Activated T-helper 17 cell treated with anti-CD3 and anti-CD28 coated beads, Interleukin-2, amount 50 U/mL, for 72 hours (primary cell): ENCODE results near the gene ZNF835. TPM values are rescaled to one million over a fixed set of nuclear protein-coding genes. Genes with fewer than 3 reads are reported as not detected.
"Not testable (repeated sequence)": the region's sequence is repeated elsewhere in the genome, so short reads cannot be mapped to it uniquely, and the experiment has no call there.

ENCODE experiments used
- ATAC-seq: fragments of 150-1000 bp; cut with Tn5 transposase; replicated peaks from 2 replicates; pipeline ENCODE4 v1.10.0; 2021; ENCODE audit warnings: mild to moderate bottlenecking, moderate library complexity
- H3K27ac Mint-ChIP-seq: one replicate; pipeline ENCODE4 v1.8.0; 2022; ENCODE audit warnings: mixed read lengths
- H3K27me3 Mint-ChIP-seq: one replicate; pipeline ENCODE4 v1.8.0; 2022; ENCODE audit warnings: mixed read lengths
- H3K36me3 Mint-ChIP-seq: one replicate; pipeline ENCODE4 v1.8.0; 2022; ENCODE audit warnings: low read depth, mild to moderate bottlenecking, mixed read lengths
- H3K4me1 Mint-ChIP-seq: one replicate; pipeline ENCODE4 v1.8.0; 2022; ENCODE audit warnings: mixed read lengths
- H3K4me3 Mint-ChIP-seq: one replicate; pipeline ENCODE4 v1.8.0; 2022; ENCODE audit warnings: mild to moderate bottlenecking, mixed read lengths
- H3K9me3 Mint-ChIP-seq: one replicate; pipeline ENCODE4 v1.8.0; 2022; ENCODE audit warnings: mixed read lengths
- total RNA-seq, 2 donors: library from RNA; stranded (reverse); gene quantifications; one replicate each; pipeline ENCODE4 v1.2.3, GENCODE V29; 2022

Gene ZNF835
- total RNA-seq, 2 donors from 2014 or later, result 1.3 to 2.5 TPM

- Mint-ChIP-seq H3K36me3 (no peaks in the 10 kb centered on the region), H3K27me3 (no peaks in the 10 kb centered on the region), H3K4me3 (no peak overlapping the region), H3K9me3 (peaks cover 14% of the 10 kb centered on the region), H3K27ac (no peak overlapping the region), H3K4me1 (no peaks in the 10 kb centered on the region)
- ATAC-seq, result no peak
Observed at GRCh38 chr19:56678205-56678604, 6.6 kb upstream of the ZNF835 start.

- not testable (repeated sequence) for H3K27me3 Mint-ChIP-seq, H3K27ac Mint-ChIP-seq, H3K4me1 Mint-ChIP-seq, H3K36me3 Mint-ChIP-seq, H3K9me3 Mint-ChIP-seq, H3K4me3 Mint-ChIP-seq, ATAC-seq
Observed at GRCh38 chr19:56672610-56673009, 1.1 kb upstream of the ZNF835 start.

DNA sequence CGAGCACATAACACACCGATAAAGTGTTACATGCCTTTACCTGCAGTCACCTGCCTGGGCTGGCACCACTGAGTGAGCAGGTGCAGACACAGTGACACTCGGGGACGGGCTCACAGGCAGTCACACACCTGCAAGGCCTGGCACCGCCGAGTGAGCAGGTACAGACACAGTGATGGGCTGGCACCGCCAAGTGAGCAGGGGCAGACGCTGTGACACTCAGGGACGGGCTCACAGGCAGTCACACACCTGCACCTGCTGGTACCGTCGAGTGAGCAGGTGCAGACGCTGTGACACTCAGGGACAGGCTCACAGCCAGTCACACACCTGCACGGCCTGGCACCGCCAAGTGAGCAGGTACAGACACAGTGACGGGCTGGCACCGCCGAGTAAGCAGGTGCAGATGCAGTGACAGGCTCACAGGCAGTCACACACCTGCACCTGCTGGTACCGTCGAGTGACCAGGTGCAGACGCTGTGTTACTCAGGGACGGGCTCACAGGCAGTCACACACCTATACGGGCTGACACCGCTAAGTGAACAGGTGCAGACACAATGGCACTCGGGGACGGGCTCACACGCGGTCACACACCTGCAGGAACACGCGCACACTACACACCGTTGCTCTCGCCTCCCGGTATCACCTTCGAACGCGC is 470 bp downstream of the ZNF835 start:
- ATAC-seq, result peak; percentile 46
- no peaks in the 10 kb centered on the region for H3K27me3 Mint-ChIP-seq
- no peaks in the 10 kb centered on the region for H3K9me3 Mint-ChIP-seq
- peaks cover 5% of the 10 kb centered on the region for H3K36me3 Mint-ChIP-seq
- H3K27ac Mint-ChIP-seq, result peak overlapping the region; percentile 84
- H3K4me3 Mint-ChIP-seq, result peak overlapping the region; percentile 90
- peaks cover 7% of the 10 kb centered on the region for H3K4me1 Mint-ChIP-seq

GRCh38 chr19:56670401-56670960 is 1.1 kb downstream of the ZNF835 start:
- no peaks in the 10 kb centered on the region for H3K9me3 Mint-ChIP-seq
- peak overlapping the region; percentile 90 for H3K4me3 Mint-ChIP-seq
- no peak overlapping the region for H3K27ac Mint-ChIP-seq
- peaks cover 5% of the 10 kb centered on the region for H3K36me3 Mint-ChIP-seq
- H3K4me1 Mint-ChIP-seq, result peaks cover 7% of the 10 kb centered on the region
- H3K27me3 Mint-ChIP-seq, result no peaks in the 10 kb centered on the region
- no peak for ATAC-seq

DNA sequence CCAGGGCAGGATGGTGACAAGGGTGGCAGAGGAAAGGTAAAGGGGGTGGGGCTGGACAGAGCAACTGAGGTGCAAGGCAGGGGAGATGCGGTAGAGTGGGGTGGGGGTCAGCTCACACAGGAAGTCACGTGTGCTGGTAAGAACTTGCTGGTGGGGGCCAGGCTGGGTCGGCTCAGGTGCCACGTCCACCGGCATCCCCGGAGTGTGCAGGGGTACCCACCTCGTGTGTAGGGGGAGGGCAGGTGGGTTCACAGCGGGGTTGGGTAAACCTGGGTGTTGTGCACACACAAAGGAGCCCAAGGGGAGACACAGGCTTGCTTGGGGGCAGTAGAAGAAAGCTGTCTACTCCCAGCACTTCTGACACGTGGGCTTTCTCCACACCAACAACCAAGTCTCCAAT is 2.9 kb downstream of the ZNF835 start:
- Mint-ChIP-seq H3K36me3 (peaks cover 16% of the 10 kb centered on the region), H3K4me1 (peaks cover 7% of the 10 kb centered on the region)
- ATAC-seq, result no peak

DNA sequence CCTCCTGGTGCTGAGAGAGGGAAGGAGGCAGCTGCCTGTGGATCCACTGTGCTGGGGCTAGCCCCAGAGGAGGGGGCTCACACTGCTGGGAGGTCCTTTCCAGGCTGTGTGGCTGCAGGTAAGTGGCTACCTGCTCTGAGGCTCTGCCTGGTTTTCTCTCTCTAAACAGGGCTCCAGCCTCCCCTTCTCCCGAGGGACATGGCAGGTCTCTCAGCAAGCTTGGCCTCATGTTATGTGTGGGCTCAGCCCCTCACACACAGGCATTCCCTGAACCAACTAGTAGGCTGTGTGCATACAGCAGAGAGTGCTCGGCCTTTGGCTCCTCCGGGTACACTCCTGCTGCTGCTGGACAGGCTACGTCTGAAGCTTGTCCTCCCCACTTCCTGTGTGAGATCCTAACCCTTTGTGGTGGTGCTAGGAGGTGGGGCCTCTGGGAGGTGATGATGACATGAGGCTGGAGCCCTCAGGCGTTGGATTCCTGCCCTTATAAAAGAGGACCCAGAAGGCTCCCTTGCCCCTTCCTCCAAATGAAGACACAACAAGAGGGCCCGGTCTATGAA is 4.2 kb downstream of the ZNF835 start:
- no peak overlapping the region for H3K27ac Mint-ChIP-seq
- H3K27me3 Mint-ChIP-seq, result no peaks in the 10 kb centered on the region
- H3K4me1 Mint-ChIP-seq, result peaks cover 7% of the 10 kb centered on the region
- H3K36me3 Mint-ChIP-seq, result peaks cover 21% of the 10 kb centered on the region
- H3K9me3 Mint-ChIP-seq, result no peaks in the 10 kb centered on the region
- ATAC-seq, result no peak
- no peak overlapping the region for H3K4me3 Mint-ChIP-seq

More for the DNA sequence above, 2.9 kb downstream of the ZNF835 start:
- no peak overlapping the region for H3K27ac Mint-ChIP-seq
- H3K4me3 Mint-ChIP-seq, result no peak overlapping the region
- H3K27me3 Mint-ChIP-seq, result no peaks in the 10 kb centered on the region
- H3K9me3 Mint-ChIP-seq, result no peaks in the 10 kb centered on the region

GRCh38 chr19:56664511-56664910 is 7.0 kb downstream of the ZNF835 start:
- no peaks in the 10 kb centered on the region for H3K4me1 Mint-ChIP-seq
- no peaks in the 10 kb centered on the region for H3K9me3 Mint-ChIP-seq
- peaks cover 21% of the 10 kb centered on the region for H3K36me3 Mint-ChIP-seq
- H3K4me3 Mint-ChIP-seq, result no peak overlapping the region
- H3K27ac Mint-ChIP-seq, result no peak overlapping the region
- no peaks in the 10 kb centered on the region for H3K27me3 Mint-ChIP-seq
- no peak for ATAC-seq

GRCh38 chr19:56663931-56664500 is 7.5 kb downstream of the ZNF835 start:
- no peak for ATAC-seq
- no peaks in the 10 kb centered on the region for H3K27me3 Mint-ChIP-seq
- peaks cover 19% of the 10 kb centered on the region for H3K36me3 Mint-ChIP-seq
- peaks cover 3% of the 10 kb centered on the region for H3K9me3 Mint-ChIP-seq
- no peak overlapping the region for H3K4me3 Mint-ChIP-seq
- no peaks in the 10 kb centered on the region for H3K4me1 Mint-ChIP-seq
- H3K27ac Mint-ChIP-seq, result no peak overlapping the region

DNA sequence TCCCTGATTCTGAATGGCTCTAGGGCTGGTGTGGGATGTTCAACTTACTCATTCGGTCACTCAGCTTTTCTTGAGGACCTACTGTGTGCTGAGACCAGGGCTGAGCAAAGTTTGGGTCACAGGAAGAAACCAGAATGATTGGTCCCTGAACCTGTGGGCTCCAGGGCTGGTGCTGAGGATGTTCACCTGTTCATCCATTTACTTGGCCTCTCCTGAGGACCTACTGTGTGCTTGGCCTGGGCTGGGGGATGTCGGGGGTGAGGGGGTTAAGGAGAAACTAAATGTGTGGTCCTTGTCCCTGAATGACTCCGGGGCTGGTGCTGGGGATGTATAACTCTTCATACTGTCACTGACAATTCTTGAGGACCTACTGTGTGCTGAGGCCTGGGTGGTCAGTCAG is 10.3 kb downstream of the ZNF835 start:
- ATAC-seq, result no peak
- no peaks in the 10 kb centered on the region for H3K27me3 Mint-ChIP-seq
- peaks cover 16% of the 10 kb centered on the region for H3K36me3 Mint-ChIP-seq
- H3K27ac Mint-ChIP-seq, result no peak overlapping the region
- H3K9me3 Mint-ChIP-seq, result peaks cover 10% of the 10 kb centered on the region
- no peak overlapping the region for H3K4me3 Mint-ChIP-seq
- no peaks in the 10 kb centered on the region for H3K4me1 Mint-ChIP-seq

DNA sequence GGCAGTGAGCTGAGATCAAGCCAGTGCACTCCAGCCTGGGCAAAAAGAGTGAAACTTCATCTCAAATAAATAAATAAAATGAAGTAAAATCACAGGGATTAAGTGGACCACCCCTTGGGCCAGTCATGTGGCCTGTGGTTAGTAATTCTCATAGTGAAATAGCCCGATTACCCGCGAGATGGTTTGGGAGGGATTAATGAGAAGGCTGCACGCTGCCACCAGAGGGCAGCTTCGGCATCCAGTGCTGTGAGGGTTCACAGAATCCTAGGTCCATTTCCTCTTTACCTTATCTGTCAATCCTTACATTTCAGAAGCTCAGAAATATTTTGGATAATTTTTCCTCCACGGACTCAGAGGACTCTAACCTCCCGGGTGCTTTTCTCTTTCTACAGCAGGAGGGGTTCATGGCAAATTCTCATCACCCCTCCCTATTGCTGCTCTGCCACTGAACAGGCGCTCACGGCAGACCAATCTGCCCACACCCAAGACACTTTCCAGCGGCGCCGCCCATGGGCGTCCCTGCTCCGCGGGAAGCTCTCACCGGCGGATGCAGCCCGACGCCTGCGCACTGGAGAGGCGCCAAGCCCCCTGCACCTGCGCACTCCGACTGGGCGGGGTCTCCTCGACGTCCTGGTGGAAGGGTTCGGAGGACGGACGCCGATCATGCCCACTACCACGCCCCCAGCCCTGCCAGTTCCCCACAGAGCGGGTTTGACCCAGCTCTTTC is 11.0 kb downstream of the ZNF835 start:
- Mint-ChIP-seq H3K9me3 (peaks cover 11% of the 10 kb centered on the region), H3K4me3 (no peak overlapping the region), H3K27ac (no peak overlapping the region), H3K4me1 (no peaks in the 10 kb centered on the region), H3K27me3 (no peaks in the 10 kb centered on the region), H3K36me3 (peaks cover 16% of the 10 kb centered on the region)
- ATAC-seq, result no peak

DNA sequence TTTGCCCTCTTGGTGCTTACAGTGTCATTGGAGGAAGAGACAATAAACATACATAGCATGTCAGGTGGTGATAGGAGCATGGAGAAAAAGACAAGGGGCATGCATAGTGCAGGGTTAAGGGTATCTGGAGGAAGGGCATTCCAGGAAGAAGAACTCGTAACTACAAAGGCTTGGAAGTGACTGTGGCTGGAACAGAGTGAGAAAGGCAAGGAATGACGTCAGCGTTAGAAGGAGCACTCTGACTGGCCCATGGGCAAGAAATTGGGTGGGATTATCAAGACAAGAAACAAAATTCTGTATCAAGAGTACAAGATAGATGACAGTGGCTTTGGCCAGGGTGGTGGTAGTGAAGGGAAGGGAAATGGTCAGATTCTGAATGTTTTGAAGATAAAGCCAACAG is 17.4 kb downstream of the ZNF835 start:
- H3K9me3 Mint-ChIP-seq, result peaks cover 32% of the 10 kb centered on the region

DNA sequence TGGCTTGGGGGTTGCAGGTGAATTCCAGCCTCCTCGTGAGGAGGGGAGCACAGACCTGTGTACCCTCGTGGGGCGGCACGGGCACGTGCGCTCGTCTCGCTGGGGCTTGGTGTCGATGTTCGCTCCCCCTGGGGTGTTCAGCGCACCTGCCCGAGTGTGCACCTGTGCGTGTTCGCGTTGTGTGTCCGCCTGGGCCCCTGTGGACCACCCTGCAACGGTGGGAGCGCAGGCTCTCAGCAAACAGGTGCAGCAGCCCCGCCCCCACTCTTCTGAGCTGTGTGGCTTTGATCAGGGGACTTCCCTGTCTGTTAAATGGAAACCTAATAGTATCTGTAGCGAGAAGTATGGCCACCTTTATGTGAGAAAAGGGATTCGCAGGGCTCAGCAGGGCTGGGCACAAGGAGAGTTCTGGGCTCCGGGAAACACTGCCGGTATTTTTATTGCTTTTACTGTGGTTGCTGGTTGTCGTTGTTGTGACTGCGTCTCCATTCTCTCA is 28.0 kb downstream of the ZNF835 start:
- Mint-ChIP-seq H3K4me1 (no peaks in the 10 kb centered on the region), H3K27ac (no peak overlapping the region), H3K4me3 (no peak overlapping the region), H3K9me3 (peaks cover 48% of the 10 kb centered on the region), H3K36me3 (peaks cover 8% of the 10 kb centered on the region), H3K27me3 (peaks cover 14% of the 10 kb centered on the region)
- ATAC-seq, result no peak

More for the DNA sequence above, 17.4 kb downstream of the ZNF835 start:
- Mint-ChIP-seq H3K27ac (no peak overlapping the region), H3K27me3 (peaks cover 2% of the 10 kb centered on the region), H3K4me3 (no peak overlapping the region), H3K36me3 (no peaks in the 10 kb centered on the region), H3K4me1 (no peaks in the 10 kb centered on the region)
- ATAC-seq, result no peak

DNA sequence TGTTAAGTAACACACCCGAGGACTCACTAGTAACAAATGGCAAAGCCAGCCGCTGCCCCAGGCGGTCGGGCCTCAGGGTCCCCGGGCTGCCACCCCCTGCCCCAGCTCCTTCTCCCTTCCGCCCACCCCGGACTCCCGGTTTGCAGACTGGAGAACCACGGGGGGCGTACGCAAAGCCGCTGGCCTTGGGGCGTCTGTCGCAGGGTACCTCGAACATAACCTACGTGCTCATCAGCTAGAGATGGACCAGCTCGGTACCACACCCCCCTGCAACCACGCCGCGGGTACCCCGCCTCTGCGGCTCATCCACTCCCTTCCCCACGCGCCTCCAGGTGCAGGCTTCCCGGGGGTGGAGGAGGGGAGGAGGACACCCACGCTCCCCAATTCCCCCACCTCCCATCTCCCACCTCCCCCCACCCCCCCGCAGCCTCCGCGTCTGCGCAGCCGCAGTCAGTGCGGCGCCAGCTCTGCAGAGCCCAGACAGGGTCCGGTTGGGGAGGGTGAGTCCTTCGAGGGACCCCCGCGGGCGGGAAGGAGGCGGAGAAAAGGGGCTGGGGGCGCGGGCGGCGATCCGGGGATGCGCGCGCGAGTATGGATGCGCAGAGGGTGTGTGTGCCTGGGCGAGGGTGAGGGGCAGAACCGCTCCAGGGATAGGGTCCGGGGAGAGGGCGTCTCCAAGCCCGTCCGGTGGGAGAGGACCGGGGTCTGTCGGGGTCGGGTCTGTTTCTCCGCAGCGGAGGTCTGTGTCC is 28.7 kb downstream of the ZNF835 start, which contains the start of gene SMIM17:
TSS of gene SMIM17 (plus strand) at position 449 of the 749 bp plus-strand sequence. CDS start 2,509 bp downstream, outside the sequence.
- no peaks in the 10 kb centered on the region for H3K4me1 Mint-ChIP-seq
- H3K4me3 Mint-ChIP-seq, result no peak within 1 kb of the TSS
- ATAC-seq, result no peak
- peaks cover 44% of the 10 kb centered on the region for H3K9me3 Mint-ChIP-seq
- H3K36me3 Mint-ChIP-seq, result peaks cover 8% of the 10 kb centered on the region
- peaks cover 14% of the 10 kb centered on the region for H3K27me3 Mint-ChIP-seq
- no peak within 1 kb of the TSS for H3K27ac Mint-ChIP-seq

DNA sequence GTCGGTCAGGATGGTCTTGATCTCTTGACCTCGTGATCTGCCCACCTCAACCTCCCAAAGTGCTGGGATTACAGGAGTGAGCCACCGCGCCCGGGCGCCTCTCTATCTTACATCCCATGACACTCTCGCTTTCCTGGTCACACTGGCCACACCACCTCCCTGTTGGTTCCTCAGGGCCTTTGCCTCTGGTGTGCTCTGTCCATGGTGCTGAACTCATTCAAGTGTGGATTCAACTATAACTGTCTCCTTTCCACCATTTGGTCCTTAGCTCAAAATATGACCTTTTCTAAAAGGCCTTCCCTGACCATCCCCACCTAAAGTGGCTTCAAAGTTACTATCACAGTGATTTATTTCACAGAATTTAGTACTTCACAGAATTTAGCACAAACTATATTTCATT is 32.3 kb downstream of the ZNF835 start:
- Mint-ChIP-seq H3K4me3 (no peak overlapping the region), H3K27me3 (peaks cover 8% of the 10 kb centered on the region)

More for the DNA sequence above, 32.3 kb downstream of the ZNF835 start:
- Mint-ChIP-seq H3K27ac (no peak overlapping the region), H3K9me3 (peaks cover 37% of the 10 kb centered on the region), H3K36me3 (peaks cover 6% of the 10 kb centered on the region), H3K4me1 (no peaks in the 10 kb centered on the region)
- no peak for ATAC-seq
